H1 (cell line): Measurements from ENCODE around the gene BDKRB1.

ENCODE experiments used
- BACH1 ChIP-seq: IDR thresholded peaks from 2 replicates; pipeline ENCODE4 v1.6.1; 2012; ENCODE audit warnings: low read length, improper control_type of control experiment
- EZH2 ChIP-seq: fragments of 200-600 bp; sonication (generic); IDR thresholded peaks from 2 replicates; pipeline ENCODE4 v1.7.1; 2012; ENCODE audit warnings: low read depth, mild to moderate bottlenecking, moderate library complexity, low read length, inconsistent platforms; ENCODE audit not compliant: severe bottlenecking
- FOSL1 ChIP-seq: IDR thresholded peaks from 2 replicates; pipeline ENCODE4 v1.6.1; 2011; ENCODE audit warnings: mild to moderate bottlenecking, low read depth, low read length, moderate library complexity; ENCODE audit not compliant: insufficient read depth
- GABPA ChIP-seq: IDR thresholded peaks from 2 replicates; pipeline ENCODE4 v1.6.1; 2011; ENCODE audit warnings: mild to moderate bottlenecking, low read length, moderate library complexity, borderline replicate concordance; ENCODE audit not compliant: insufficient read depth
- HDAC2 ChIP-seq, 2 experiments: fragments of 300-600 bp in 1 of 2; sonication (generic) in 1 of 2; IDR thresholded peaks; 2 replicates each; pipeline ENCODE4 v1.6.1; 2011 to 2012; ENCODE audit warnings: low read depth in 2 of 2, low read length in 2 of 2, mild to moderate bottlenecking in 2 of 2, moderate library complexity in 2 of 2, borderline replicate concordance in 1 of 2, inconsistent platforms in 1 of 2
- KDM4A ChIP-seq: IDR thresholded peaks from one replicate; pipeline ENCODE4 v1.7.1; 2012; ENCODE audit warnings: low read depth, mild to moderate bottlenecking, moderate library complexity, low read length, inconsistent platforms; ENCODE audit not compliant: severe bottlenecking
- RXRA ChIP-seq: IDR thresholded peaks from 2 replicates; pipeline ENCODE4 v1.6.1; 2011; ENCODE audit warnings: low read depth, mild to moderate bottlenecking, low read length, moderate library complexity; ENCODE audit not compliant: insufficient read depth
- SP1 ChIP-seq: IDR thresholded peaks from 2 replicates; pipeline ENCODE4 v1.6.1; 2011; ENCODE audit warnings: low read depth, low read length
- TF ChIP-seq, protein P1 (sequence below), 3 experiments: IDR thresholded peaks; 1 replicate in 2 of 3; 2 replicates in 1 of 3; pipeline versions ENCODE4 v1.5.1 to v1.6.1; 2011; ENCODE audit warnings: low read length in 3 of 3, mild to moderate bottlenecking in 3 of 3, inconsistent platforms in 2 of 3, low read depth in 1 of 3, moderate library complexity in 1 of 3; ENCODE audit not compliant: insufficient read depth in 1 of 3; ENCODE audit errors: control extremely low read depth in 1 of 3

DNA sequence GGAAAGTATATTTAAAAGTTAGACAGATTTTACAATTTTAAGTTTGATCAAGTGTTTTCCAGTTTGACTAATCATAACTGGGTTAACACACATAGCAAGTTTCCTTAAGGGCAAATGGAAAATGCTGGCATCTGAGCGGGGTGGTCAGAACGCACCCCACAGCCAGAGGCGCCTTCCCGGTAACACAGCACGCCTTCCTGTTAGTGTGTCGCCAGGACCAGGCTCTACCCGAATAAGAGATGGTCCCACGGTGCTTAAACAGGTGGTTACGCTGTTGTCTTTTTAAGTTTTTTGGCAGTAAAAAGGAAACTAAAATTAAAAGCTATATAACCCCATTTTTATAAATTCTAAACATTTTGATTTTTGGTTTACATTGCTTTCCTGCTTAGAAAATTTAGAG, 28.0 kb downstream of the BDKRB1 start:
- TF ChIP-seq, protein P1, sequence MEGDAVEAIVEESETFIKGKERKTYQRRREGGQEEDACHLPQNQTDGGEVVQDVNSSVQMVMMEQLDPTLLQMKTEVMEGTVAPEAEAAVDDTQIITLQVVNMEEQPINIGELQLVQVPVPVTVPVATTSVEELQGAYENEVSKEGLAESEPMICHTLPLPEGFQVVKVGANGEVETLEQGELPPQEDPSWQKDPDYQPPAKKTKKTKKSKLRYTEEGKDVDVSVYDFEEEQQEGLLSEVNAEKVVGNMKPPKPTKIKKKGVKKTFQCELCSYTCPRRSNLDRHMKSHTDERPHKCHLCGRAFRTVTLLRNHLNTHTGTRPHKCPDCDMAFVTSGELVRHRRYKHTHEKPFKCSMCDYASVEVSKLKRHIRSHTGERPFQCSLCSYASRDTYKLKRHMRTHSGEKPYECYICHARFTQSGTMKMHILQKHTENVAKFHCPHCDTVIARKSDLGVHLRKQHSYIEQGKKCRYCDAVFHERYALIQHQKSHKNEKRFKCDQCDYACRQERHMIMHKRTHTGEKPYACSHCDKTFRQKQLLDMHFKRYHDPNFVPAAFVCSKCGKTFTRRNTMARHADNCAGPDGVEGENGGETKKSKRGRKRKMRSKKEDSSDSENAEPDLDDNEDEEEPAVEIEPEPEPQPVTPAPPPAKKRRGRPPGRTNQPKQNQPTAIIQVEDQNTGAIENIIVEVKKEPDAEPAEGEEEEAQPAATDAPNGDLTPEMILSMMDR (IDR thresholded peaks at IDR 0.05; ENCODE audit: control extremely low read depth in 1 of 3, insufficient read depth in 1 of 3, low read depth in 1 of 3, low read length in 3 of 3) = no peak
- TF ChIP-seq RXRA (no peak), KDM4A (no peak), SP1 (no peak), GABPA (no peak), HDAC2 (IDR thresholded peaks at IDR 0.05; ENCODE audit: borderline replicate concordance in 1 of 2, low read depth in 2 of 2, low read length in 2 of 2) (no peak), EZH2 (no peak), BACH1 (no peak), FOSL1 (no peak)
